Left lung (tissue), 10 donors: ENCODE data around the gene BMS1. TPM values are rescaled to one million over a fixed set of nuclear protein-coding genes. Genes with fewer than 3 reads are reported as not detected.

Experiments used
- ATAC-seq: fragments of 200-7000 bp; cut with Tn5 transposase; one replicate; pipeline ENCODE4 v1.9.1; 2020; ENCODE audit warnings: moderate library complexity
- DNase-seq, 4 donors: peaks; one replicate each; pipeline ENCODE4 v3.0.0-alpha.2; 2013 to 2020
- H3K27ac ChIP-seq, 2 donors: fragments of 200-600 bp; sonication (generic) in 1 of 2; one replicate each; pipeline versions ENCODE4 v1.5.0 to v1.8.0; 2020 to 2021
- H3K27me3 ChIP-seq, 2 donors: fragments of 200-600 bp; sonication (generic) in 1 of 2; one replicate each; pipeline versions ENCODE4 v1.5.0 to v1.8.0; 2020 to 2021
- H3K36me3 ChIP-seq, 2 donors: fragments of 200-600 bp; sonication (generic) in 1 of 2; one replicate each; pipeline versions ENCODE4 v1.5.0 to v1.8.0; 2020 to 2021
- H3K4me1 ChIP-seq, 2 donors: fragments of 200-600 bp; one replicate each; pipeline ENCODE4 v1.8.0; 2021
- H3K4me3 ChIP-seq, 2 donors: fragments of 200-600 bp; sonication (generic) in 1 of 2; one replicate each; pipeline versions ENCODE4 v1.5.0 to v1.8.0; 2020 to 2021; ENCODE audit warnings: mild to moderate bottlenecking in 1 of 2
- H3K9me3 ChIP-seq, 2 donors: fragments of 200-600 bp; sonication (generic) in 1 of 2; one replicate each; pipeline versions ENCODE4 v1.5.0 to v1.8.0; 2020 to 2021
- CTCF ChIP-seq, 2 donors: fragments of 200-600 bp; sonication (generic) in 1 of 2; IDR thresholded peaks; one replicate each; pipeline versions ENCODE4 v1.5.0 to v1.8.0; 2021; ENCODE audit warnings: antibody characterized with exemption in 2 of 2
- intact Hi-C, 2 donors: fragments of 100-400 bp; cut with DNase I; formaldehyde crosslinking; loops; one replicate each; pipeline versions ENCODE4 v1.11.2 to v1.14.2; 2022
- polyA plus RNA-seq, 6 donors: library from polyadenylated mRNA; unstranded; fragments of 120-200 nt; gene quantifications; one replicate each; pipeline ENCODE4 v1.2.1, GENCODE V29; 2013; ENCODE audit not compliant: insufficient read length in 6 of 6
- total RNA-seq, 2 donors: library from RNA; stranded (reverse); fragmentation: NEBNext Ultra II Directional; extraction: Animal tissue kit (Norgen Biotek cat#: 25700); gene quantifications; one replicate each; pipeline ENCODE4 v1.2.1, GENCODE V29; 2021
- donor health status: DM: no; HTN: yes; CAD: no.
- donor health status: DM: no; HTN: no; CAD: no.

Gene BMS1
- total and polyA plus RNA-seq, 8 donors, result 11.1 to 23.7 (median 21.9) TPM

DNA sequence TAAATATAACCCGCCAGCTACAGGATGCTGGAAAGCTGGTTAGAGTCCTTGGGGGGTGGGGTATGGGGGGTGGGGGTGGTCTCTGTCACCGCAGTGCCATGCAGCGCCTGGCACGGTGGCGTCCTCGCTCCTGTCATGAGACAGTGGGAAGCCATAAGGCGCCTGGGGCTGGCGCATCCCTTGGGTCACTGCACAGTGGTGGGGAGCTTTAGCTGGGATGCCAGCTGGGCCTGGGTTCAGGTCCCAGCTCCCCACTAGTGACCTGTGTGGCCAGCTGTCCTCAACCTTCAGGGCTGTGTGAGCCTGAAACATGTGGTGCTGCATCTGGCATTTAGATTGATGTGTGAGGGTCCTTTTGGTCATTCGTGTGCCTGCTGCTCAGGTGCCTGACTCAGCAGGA lies 93.9 kb downstream of the BMS1 start:
- Histone ChIP-seq H3K27ac (no peak overlapping the region), H3K4me1 (peaks cover 0 to 1% of the 10 kb centered on the region in 2 donors), H3K27me3 (peaks cover 0 to 13% of the 10 kb centered on the region in 2 donors), H3K4me3 (no peak overlapping the region), H3K9me3 (peaks cover 0 to 2% of the 10 kb centered on the region in 2 donors), H3K36me3 (no peaks in the 10 kb centered on the region)
- DNase-seq, result peak in 1 of 4 donors; percentile 53
- no peak for TF ChIP-seq CTCF (IDR thresholded peaks at IDR 0.05)
- intact Hi-C loops, result no loop called here
- ATAC-seq, result no peak

DNA sequence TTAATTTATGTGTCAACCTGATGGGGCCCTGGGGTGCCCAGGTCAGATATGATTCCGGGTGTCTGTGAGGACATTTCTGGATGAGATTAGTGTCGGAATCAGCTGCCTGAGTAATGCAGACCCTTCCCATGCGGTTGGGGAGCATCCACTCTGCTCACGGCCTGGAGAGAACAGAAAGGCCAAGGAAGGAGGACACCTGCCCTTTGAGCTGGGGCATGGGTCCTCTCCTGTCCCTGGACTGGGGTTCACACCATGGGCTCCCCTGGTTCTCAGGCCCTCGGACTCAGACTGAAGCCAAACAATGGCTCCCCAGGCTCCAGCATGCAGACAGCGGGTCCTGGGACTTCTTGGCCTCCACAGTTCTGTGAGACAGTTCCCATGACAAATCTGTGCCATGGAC lies 94.3 kb downstream of the BMS1 start:
- ATAC-seq (no peak), DNase-seq (no peak)
- no peaks in the 10 kb centered on the region for H3K4me1 ChIP-seq
- H3K4me3 ChIP-seq, result no peak overlapping the region
- no peak for TF ChIP-seq CTCF (IDR thresholded peaks at IDR 0.05)
- peaks cover 0 to 7% of the 10 kb centered on the region in 2 donors for H3K9me3 ChIP-seq
- H3K36me3 ChIP-seq, result no peaks in the 10 kb centered on the region
- intact Hi-C loops, result no loop called here
- peaks cover 0 to 13% of the 10 kb centered on the region in 2 donors for H3K27me3 ChIP-seq
- no peak overlapping the region for H3K27ac ChIP-seq

DNA sequence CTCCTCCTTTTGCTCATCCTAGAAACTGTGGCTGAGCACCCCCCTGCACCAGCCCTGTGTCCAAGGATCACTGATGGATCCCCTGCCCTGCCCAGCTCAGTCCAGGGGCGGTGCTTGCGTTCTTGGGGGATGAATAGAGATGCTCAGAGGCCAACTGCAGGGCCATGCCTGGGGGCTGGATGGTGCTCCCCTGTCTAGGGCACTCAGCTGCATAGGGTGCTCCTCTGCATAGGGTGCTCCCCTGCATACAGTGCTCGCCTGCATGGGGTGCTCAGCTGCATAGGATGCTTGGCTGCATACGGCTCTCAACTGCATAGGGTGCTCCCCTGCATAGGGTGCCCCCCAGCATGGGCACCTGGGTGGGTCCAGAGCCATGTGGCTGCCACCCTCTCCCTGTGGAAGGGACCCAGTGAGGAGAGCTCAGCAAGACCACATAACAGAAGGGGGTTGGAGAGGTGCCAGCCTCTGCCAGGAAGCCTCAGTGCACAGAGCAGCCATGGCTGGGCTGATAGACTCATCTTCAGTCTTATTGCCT lies 95.0 kb downstream of the BMS1 start:
- H3K9me3 ChIP-seq, result peaks cover 0 to 13% of the 10 kb centered on the region in 2 donors
- H3K4me1 ChIP-seq, result no peaks in the 10 kb centered on the region
- intact Hi-C loops, result no loop called here
- DNase-seq (no peak), ATAC-seq (no peak)
- no peaks in the 10 kb centered on the region for H3K36me3 ChIP-seq
- H3K27ac ChIP-seq, result no peak overlapping the region
- no peak for TF ChIP-seq CTCF (IDR thresholded peaks at IDR 0.05)
- peaks cover 0 to 13% of the 10 kb centered on the region in 2 donors for H3K27me3 ChIP-seq
- no peak overlapping the region for H3K4me3 ChIP-seq

GRCh38 chr10:42878134-42878820 lies 95.7 kb downstream of the BMS1 start:
- Histone ChIP-seq H3K27ac (no peak overlapping the region), H3K4me3 (no peak overlapping the region), H3K27me3 (peaks cover 0 to 13% of the 10 kb centered on the region in 2 donors), H3K9me3 (peaks cover 0 to 20% of the 10 kb centered on the region in 2 donors), H3K4me1 (no peaks in the 10 kb centered on the region), H3K36me3 (no peaks in the 10 kb centered on the region)
- intact Hi-C loops, result no loop called here
- ATAC-seq (no peak), DNase-seq (peak in 1 of 4 donors; percentile 57)
- no peak for TF ChIP-seq CTCF (IDR thresholded peaks at IDR 0.05)

DNA sequence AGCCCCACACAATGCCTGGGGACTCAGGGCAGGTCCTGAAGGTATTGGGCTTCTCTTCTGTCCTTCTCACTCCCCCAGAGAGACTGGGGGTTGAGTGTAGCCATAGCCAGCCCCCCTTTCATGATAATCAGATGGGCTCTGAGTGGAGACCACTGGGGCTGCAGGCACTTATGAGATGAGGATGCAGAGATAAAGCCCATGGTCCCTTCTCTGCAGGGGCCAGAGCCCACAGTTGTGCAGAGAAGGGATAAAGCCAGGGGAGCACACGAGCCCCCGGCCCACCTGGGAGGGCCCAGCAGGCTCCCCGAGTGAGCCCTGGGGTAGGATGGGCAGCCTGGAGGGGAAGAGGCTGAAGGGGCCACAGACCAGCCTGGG lies 96.2 kb downstream of the BMS1 start:
- Histone ChIP-seq H3K9me3 (peaks cover 0 to 23% of the 10 kb centered on the region in 2 donors), H3K27me3 (peaks cover 0 to 13% of the 10 kb centered on the region in 2 donors), H3K4me3 (no peak overlapping the region), H3K36me3 (no peaks in the 10 kb centered on the region), H3K4me1 (no peaks in the 10 kb centered on the region), H3K27ac (no peak overlapping the region)
- DNase-seq (no peak), ATAC-seq (no peak)
- intact Hi-C loops, result no loop called here
- no peak for TF ChIP-seq CTCF (IDR thresholded peaks at IDR 0.05)
